Measurements from ENCODE around the gene STK25.
"Not testable (repeated sequence)": the region's sequence is repeated elsewhere in the genome, so short reads cannot be mapped to it uniquely, and the experiment has no call there.

STK25 gene

GRCh38 chr2:241461693-241462677 lies 46.4 kb downstream of the STK25 start:
- no peak for DNase-seq

- no peak for DNase-seq
Measured at GRCh38 chr2:241460631-241461030, 47.8 kb downstream of the STK25 start.

DNA sequence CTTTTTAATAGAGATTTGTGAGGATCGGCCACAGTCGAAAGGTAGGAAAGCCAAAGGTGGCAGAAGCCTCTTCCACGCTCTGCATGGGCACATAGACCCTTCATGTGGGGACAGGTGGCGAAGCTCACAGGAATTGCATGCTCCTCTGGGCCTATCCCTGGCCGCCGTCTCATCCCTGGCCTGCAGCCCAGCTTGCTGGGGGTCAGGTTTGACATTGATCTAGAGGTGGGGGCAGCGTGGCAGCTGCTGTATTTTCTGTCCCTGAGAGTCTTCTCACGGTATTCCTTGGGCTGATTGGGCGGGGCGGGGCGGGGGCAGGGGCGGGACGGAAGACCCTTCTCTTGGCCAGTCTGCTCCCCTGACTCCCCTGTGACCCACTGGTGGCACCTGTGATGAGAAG lies 48.9 kb downstream of the STK25 start:
- DNase-seq: no peak

DNA sequence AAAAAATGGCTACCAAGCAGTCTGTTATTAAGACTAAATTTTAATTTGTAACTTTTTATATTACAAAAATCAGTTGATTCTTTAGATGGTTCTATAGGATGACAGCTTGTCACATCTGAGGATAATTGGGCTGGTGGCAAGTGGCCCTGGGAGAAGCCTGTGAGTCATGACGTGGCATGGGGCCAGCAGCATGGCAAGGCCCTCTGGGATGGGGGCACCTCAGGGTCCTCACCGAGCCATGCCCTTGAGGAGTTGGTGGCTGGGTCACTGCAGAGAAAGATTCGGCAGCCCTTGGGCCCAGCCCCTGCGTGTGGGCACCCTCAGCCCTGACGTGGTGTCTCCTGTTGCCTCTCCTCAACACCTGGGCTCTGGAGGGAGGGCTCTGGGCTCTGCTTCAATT lies 49.7 kb downstream of the STK25 start:
- no peak for DNase-seq

GRCh38 chr2:241456546-241456945 lies 51.8 kb downstream of the STK25 start:
- DNase-seq: no peak

- DNase-seq: no peak
Measured at GRCh38 chr2:241454837-241455485, 53.4 kb downstream of the STK25 start.

GRCh38 chr2:241453919-241454318 lies 54.5 kb downstream of the STK25 start:
- not testable (repeated sequence) for DNase-seq

GRCh38 chr2:241451840-241452506 lies 56.4 kb downstream of the STK25 start:
- DNase-seq: no peak

DNA sequence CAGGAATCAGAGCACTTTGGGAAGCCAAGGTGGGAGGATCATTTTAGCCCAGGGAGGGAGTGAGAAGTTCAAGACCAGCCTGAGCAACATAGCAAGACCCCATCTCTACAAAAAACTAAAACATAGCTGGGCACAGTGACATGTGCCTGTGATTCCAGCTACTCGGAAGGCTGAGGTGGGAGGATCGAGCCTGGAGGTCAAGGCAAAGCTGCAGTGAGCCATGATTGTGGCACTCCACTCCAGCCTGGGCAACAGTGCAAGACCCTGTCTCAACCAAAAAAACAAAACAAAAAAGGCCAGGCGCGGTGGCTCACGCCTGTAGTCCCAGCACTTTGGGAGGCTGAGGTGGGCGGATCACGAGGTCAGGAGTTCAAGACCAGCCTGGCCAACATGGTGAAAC lies 58.3 kb downstream of the STK25 start:
- DNase-seq: not testable (repeated sequence)

DNA sequence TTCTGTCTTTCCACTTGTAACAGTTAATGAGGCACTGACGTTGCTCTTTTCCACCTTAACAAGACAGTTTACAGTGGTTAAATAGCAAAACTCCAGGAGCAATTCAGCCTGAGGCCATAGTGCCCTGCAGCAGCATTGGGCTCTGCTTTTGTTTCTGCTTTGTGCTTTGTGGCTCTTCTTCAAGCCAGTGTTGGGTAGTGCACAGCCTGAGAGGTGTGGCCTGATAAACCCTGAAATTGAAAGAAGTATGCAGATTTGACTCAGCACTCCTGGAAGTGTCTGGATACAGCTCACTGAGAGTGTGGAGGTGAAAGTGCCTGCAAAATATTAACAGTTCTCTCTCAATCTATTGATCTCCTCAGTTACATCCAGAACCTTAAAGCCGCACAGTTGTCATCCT lies 63.0 kb downstream of the STK25 start:
- no peak for DNase-seq

GRCh38 chr2:241443486-241444223 lies 64.7 kb downstream of the STK25 start:
- DNase-seq: no peak
